ENCODE measurements around the gene KCNE1.
"Not testable (repeated sequence)": the region's sequence is repeated elsewhere in the genome, so short reads cannot be mapped to it uniquely, and the experiment has no call there.

GRCh38 chr21:34483854-34484253 lies 28.2 kb downstream of the KCNE1 start:
- TF ChIP-seq CTCF, POLR2A (IDR thresholded peaks at IDR 0.05): not testable (repeated sequence)
